GM23338 (cell line): Measurements from ENCODE around the gene HNRNPAB. TPM values are rescaled to one million over a fixed set of nuclear protein-coding genes. Genes with fewer than 3 reads are reported as not detected.

ENCODE experiments used
- ATAC-seq: fragments of 200-7000 bp; cut with Tn5 transposase; 3 replicates; pipeline ENCODE4 v1.9.1; 2020
- DNase-seq: peaks from one replicate; pipeline ENCODE4 v3.0.0-alpha.2; 2015; ENCODE audit warnings: low spot score
- H2AFZ ChIP-seq: fragments of 200-600 bp; sonication (generic); 2 replicates; pipeline ENCODE4 v1.8.0; 2016; ENCODE audit warnings: antibody characterized with exemption, mild to moderate bottlenecking, moderate library complexity
- H3F3A ChIP-seq: fragments of 200-600 bp; sonication (generic); replicated peaks from 2 replicates; pipeline ENCODE4 v1.8.0; 2017; ENCODE audit warnings: antibody characterized with exemption, mixed run types, low read depth
- H3K27ac ChIP-seq: fragments of 200-600 bp; sonication (generic); 2 replicates; pipeline ENCODE4 v1.6.1; 2016; ENCODE audit warnings: low read depth
- H3K27me3 ChIP-seq: fragments of 200-600 bp; sonication (generic); 2 replicates; pipeline ENCODE4 v1.8.0; 2016; ENCODE audit warnings: mild to moderate bottlenecking, mixed run types, moderate library complexity; ENCODE audit not compliant: insufficient read depth
- H3K36me3 ChIP-seq: fragments of 200-600 bp; sonication (generic); 2 replicates; pipeline ENCODE4 v1.8.0; 2016; ENCODE audit warnings: mild to moderate bottlenecking; ENCODE audit not compliant: insufficient read depth
- H3K4me1 ChIP-seq: fragments of 200-600 bp; sonication (generic); 2 replicates; pipeline ENCODE4 v1.8.0; 2016; ENCODE audit warnings: mild to moderate bottlenecking, moderate library complexity; ENCODE audit not compliant: insufficient read depth
- H3K4me2 ChIP-seq: fragments of 200-600 bp; sonication (generic); 2 replicates; pipeline ENCODE4 v1.7.1; 2017; ENCODE audit warnings: mixed run types
- H3K4me3 ChIP-seq: fragments of 200-600 bp; sonication (generic); 2 replicates; pipeline ENCODE4 v1.6.1; 2016; ENCODE audit warnings: mixed run types
- H3K79me2 ChIP-seq: fragments of 200-600 bp; sonication (generic); replicated peaks from 2 replicates; pipeline ENCODE4 v1.8.0; 2017; ENCODE audit warnings: mild to moderate bottlenecking; ENCODE audit not compliant: insufficient read depth
- H3K9me2 ChIP-seq: fragments of 200-600 bp; sonication (generic); 2 replicates; pipeline ENCODE4 v1.8.0; 2017; ENCODE audit not compliant: insufficient read depth
- H4K20me1 ChIP-seq: fragments of 200-600 bp; sonication (generic); replicated peaks from 2 replicates; pipeline ENCODE4 v1.8.0; 2017; ENCODE audit warnings: mild to moderate bottlenecking; ENCODE audit not compliant: insufficient read depth
- H3K27ac Mint-ChIP-seq: 2 replicates; pipeline ENCODE4 v1.8.0; 2020; ENCODE audit warnings: inconsistent platforms, mild to moderate bottlenecking, moderate library complexity, mixed read lengths
- H3K27me3 Mint-ChIP-seq: 3 replicates; pipeline ENCODE4 v1.8.0; 2022; ENCODE audit warnings: low read depth, mild to moderate bottlenecking, moderate library complexity, mixed read lengths, inconsistent platforms; ENCODE audit not compliant: insufficient read depth, poor library complexity
- H3K36me3 Mint-ChIP-seq: 3 replicates; pipeline ENCODE4 v1.8.0; 2021; ENCODE audit warnings: low read depth, mild to moderate bottlenecking, inconsistent platforms, moderate library complexity, mixed read lengths
- H3K4me1 Mint-ChIP-seq: 3 replicates; pipeline ENCODE4 v1.8.0; 2020; ENCODE audit warnings: mild to moderate bottlenecking, inconsistent platforms, mixed read lengths
- H3K4me3 Mint-ChIP-seq: 3 replicates; pipeline ENCODE4 v1.8.0; 2021; ENCODE audit warnings: moderate library complexity, mild to moderate bottlenecking, inconsistent platforms, mixed read lengths
- H3K9me3 Mint-ChIP-seq: 3 replicates; pipeline ENCODE4 v1.8.0; 2020; ENCODE audit warnings: moderate library complexity, mild to moderate bottlenecking, inconsistent platforms, mixed read lengths
- CREB1 ChIP-seq: fragments of 250-450 bp; sonication (Bioruptor Pico); IDR thresholded peaks from 2 replicates; pipeline ENCODE4 v1.5.0; 2020; ENCODE audit warnings: low read depth, mild to moderate bottlenecking, moderate library complexity
- EZH2phosphoT487 ChIP-seq: fragments of 200-600 bp; sonication (generic); IDR thresholded peaks from one replicate; pipeline ENCODE4 v1.8.1; 2018; ENCODE audit warnings: antibody characterized with exemption; ENCODE audit not compliant: unreplicated experiment
- JUNB ChIP-seq: IDR thresholded peaks from one replicate; pipeline ENCODE4 v1.6.1; 2016; ENCODE audit warnings: antibody characterized with exemption; ENCODE audit not compliant: unreplicated experiment
- NANOG ChIP-seq: IDR thresholded peaks from 2 replicates; pipeline ENCODE4 v1.6.1; 2016; ENCODE audit warnings: antibody characterized with exemption, borderline replicate concordance
- POLR2AphosphoS5 ChIP-seq: IDR thresholded peaks from 2 replicates; pipeline ENCODE4 v1.6.1; 2016; ENCODE audit warnings: antibody characterized with exemption, low read depth
- REST ChIP-seq: IDR thresholded peaks from one replicate; pipeline ENCODE4 v1.6.1; 2018; ENCODE audit warnings: antibody characterized with exemption; ENCODE audit not compliant: unreplicated experiment
- ZNF114 ChIP-seq: fragments of 250-450 bp; sonication (Bioruptor Pico); IDR thresholded peaks from 2 replicates; pipeline ENCODE4 v1.5.0; 2020; ENCODE audit warnings: mild to moderate bottlenecking, moderate library complexity
- ZNF331 ChIP-seq: fragments of 250-450 bp; sonication (Bioruptor Pico); IDR thresholded peaks from 2 replicates; pipeline ENCODE4 v1.5.0; 2020; ENCODE audit warnings: low read depth, mild to moderate bottlenecking, moderate library complexity
- ZNF462 ChIP-seq: fragments of 250-450 bp; sonication (Bioruptor Pico); IDR thresholded peaks from 2 replicates; pipeline ENCODE4 v1.5.0; 2020; ENCODE audit warnings: mild to moderate bottlenecking, moderate library complexity
- polyA plus RNA-seq: library from polyadenylated mRNA; unstranded; fragments of >200 nt; fragmentation: Nextera tagmentation; extraction: Ambion mirVana; gene quantifications from 2 replicates; pipeline ENCODE4 v1.2.1, GENCODE V29; 2016
- total RNA-seq: library from RNA; depleted of rRNA; stranded (reverse); fragments of >200 nt; shearing (Covaris generic); gene quantifications from 2 replicates; pipeline ENCODE4 v1.2.3, GENCODE V29; 2014
- TF ChIP-seq, protein P1 (sequence below): IDR thresholded peaks from 2 replicates; pipeline ENCODE4 v1.6.1; 2016; ENCODE audit warnings: antibody characterized with exemption

HNRNPAB gene
- total and polyA plus RNA-seq, 2 experiments from 2014 or later = 304 to 579 TPM

GRCh38 chr5:178236679-178237078, 32.3 kb downstream of the HNRNPAB start (continued):
- no peak for TF ChIP-seq ZNF462
- TF ChIP-seq NANOG = no peak
- no peak for TF ChIP-seq REST

GRCh38 chr5:178237431-178238312, 33.3 kb downstream of the HNRNPAB start:
- H3K36me3 Mint-ChIP-seq = no peaks in the 10 kb centered on the region; the same call in 2 of the 3 replicates
- no peak overlapping the region; the same call in 1 of the 2 replicates for H3K27ac Mint-ChIP-seq
- no peak overlapping the region for H3K4me2 ChIP-seq
- H3K9me2 ChIP-seq = no peaks in the 10 kb centered on the region
- no peaks in the 10 kb centered on the region; the same call in 1 of the 2 replicates for H3K4me1 ChIP-seq
- peaks cover 12% of the 10 kb centered on the region for H3K4me1 Mint-ChIP-seq
- DNase-seq (no peak), ATAC-seq (no peak)
- H3K4me3 ChIP-seq = no peak overlapping the region
- no peaks in the 10 kb centered on the region for H4K20me1 ChIP-seq
- no peaks in the 10 kb centered on the region for H3K36me3 ChIP-seq
- H3K4me3 Mint-ChIP-seq = no peak overlapping the region
- peaks cover 10% of the 10 kb centered on the region for H3F3A ChIP-seq
- no peaks in the 10 kb centered on the region for H3K79me2 ChIP-seq
- H3K9me3 Mint-ChIP-seq = no peaks in the 10 kb centered on the region; the same call in 2 of the 3 replicates
- H3K27me3 ChIP-seq = no peaks in the 10 kb centered on the region
- H2AFZ ChIP-seq = no peak overlapping the region
- H3K27me3 Mint-ChIP-seq = peaks cover 32% of the 10 kb centered on the region
- no peak overlapping the region for H3K27ac ChIP-seq
- TF ChIP-seq ZNF114 (CRISPR knock-in tag) = no peak
- TF ChIP-seq CREB1 (CRISPR knock-in tag) = no peak
- TF ChIP-seq ZNF331 = no peak
- TF ChIP-seq EZH2phosphoT487 = no peak
- TF ChIP-seq, protein P1, sequence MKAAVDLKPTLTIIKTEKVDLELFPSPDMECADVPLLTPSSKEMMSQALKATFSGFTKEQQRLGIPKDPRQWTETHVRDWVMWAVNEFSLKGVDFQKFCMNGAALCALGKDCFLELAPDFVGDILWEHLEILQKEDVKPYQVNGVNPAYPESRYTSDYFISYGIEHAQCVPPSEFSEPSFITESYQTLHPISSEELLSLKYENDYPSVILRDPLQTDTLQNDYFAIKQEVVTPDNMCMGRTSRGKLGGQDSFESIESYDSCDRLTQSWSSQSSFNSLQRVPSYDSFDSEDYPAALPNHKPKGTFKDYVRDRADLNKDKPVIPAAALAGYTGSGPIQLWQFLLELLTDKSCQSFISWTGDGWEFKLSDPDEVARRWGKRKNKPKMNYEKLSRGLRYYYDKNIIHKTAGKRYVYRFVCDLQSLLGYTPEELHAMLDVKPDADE = no peak
- TF ChIP-seq REST = no peak
- no peak for TF ChIP-seq POLR2AphosphoS5
- TF ChIP-seq JUNB = no peak
